IMR-90 (cell line): ENCODE results near the gene CSNK2A2. TPM values are rescaled to one million over a fixed set of nuclear protein-coding genes. Genes with fewer than 3 reads are reported as not detected.

ENCODE experiments used
- ATAC-seq: fragments of 200-7000 bp; cut with Tn5 transposase; 2 replicates; pipeline ENCODE4 v1.9.1; 2020; ENCODE audit warnings: low read depth, mild to moderate bottlenecking, moderate library complexity
- BruUV-seq: library from RNA; stranded (reverse); fragments of 400-500 nt; replicated peaks from 2 replicates; lab custom pipeline; 2021; lab: Mats Ljungman, UMichigan
- CTCF ChIA-PET: fragments of 300-600 bp; formaldehyde crosslinking; extraction: SDS; loops from one replicate; lab custom pipeline; 2021; ENCODE audit warnings: antibody characterized with exemption; lab: Yijun Ruan, JAX
- POLR2A ChIA-PET: fragments of 300-600 bp; sonication (Branson Sonifier 250); formaldehyde crosslinking; loops from one replicate; lab custom pipeline; 2022; ENCODE audit warnings: antibody characterized with exemption; ENCODE audit not compliant: unreplicated experiment; lab: Charles Lee
- DNase-seq: peaks from one replicate; pipeline ENCODE4 v3.0.0; 2013
- H2AFZ ChIP-seq: replicated peaks from 2 replicates; pipeline ENCODE3; 2013; ENCODE audit warnings: low read length, mild to moderate bottlenecking; ENCODE audit not compliant: poor library complexity
- H2AK5ac ChIP-seq: 2 replicates; pipeline ENCODE4 v1.6.1; 2013; ENCODE audit warnings: low read depth, low read length, inconsistent platforms
- H2AK9ac ChIP-seq: replicated peaks from 2 replicates; pipeline ENCODE3; 2013; ENCODE audit warnings: mild to moderate bottlenecking, low read depth, low read length, moderate library complexity; ENCODE audit not compliant: poor library complexity
- H2BK120ac ChIP-seq: 2 replicates; pipeline ENCODE4 v1.6.1; 2013; ENCODE audit warnings: low read depth, low read length, inconsistent platforms
- H2BK15ac ChIP-seq: 3 replicates; pipeline ENCODE4 v1.6.1; 2013; ENCODE audit warnings: low read depth, low read length, inconsistent platforms
- H2BK20ac ChIP-seq: 2 replicates; pipeline ENCODE4 v1.6.1; 2013; ENCODE audit warnings: low read depth, mild to moderate bottlenecking, inconsistent platforms, low read length, moderate library complexity
- H2BK5ac ChIP-seq: 2 replicates; pipeline ENCODE4 v1.6.1; 2013; ENCODE audit warnings: mild to moderate bottlenecking, low read depth, low read length, inconsistent platforms; ENCODE audit not compliant: poor library complexity, severe bottlenecking
- H3K14ac ChIP-seq: replicated peaks from 2 replicates; pipeline ENCODE4 v1.6.1; 2013; ENCODE audit warnings: low read depth, low read length, inconsistent platforms
- H3K18ac ChIP-seq: 2 replicates; pipeline ENCODE4 v1.6.1; 2013; ENCODE audit warnings: low read depth, low read length, control low read depth
- H3K23ac ChIP-seq: 2 replicates; pipeline ENCODE4 v1.6.1; 2013; ENCODE audit warnings: low read depth, low read length, inconsistent platforms
- H3K27ac ChIP-seq: 2 replicates; pipeline ENCODE4 v1.5.1; 2013; ENCODE audit warnings: mild to moderate bottlenecking, control low read depth, low read length; ENCODE audit not compliant: insufficient read depth
- H3K27me3 ChIP-seq: 2 replicates; pipeline ENCODE4 v1.6.1; 2013; ENCODE audit warnings: low read length; ENCODE audit not compliant: control insufficient read depth, insufficient read depth
- H3K36me3 ChIP-seq: 2 replicates; pipeline ENCODE4 v1.6.1; 2013; ENCODE audit warnings: low read length, mixed read lengths; ENCODE audit not compliant: control insufficient read depth, insufficient read depth
- H3K4ac ChIP-seq: 2 replicates; pipeline ENCODE4 v1.6.1; 2013; ENCODE audit warnings: low read depth, low read length, inconsistent platforms
- H3K4me1 ChIP-seq: 2 replicates; pipeline ENCODE4 v1.6.1; 2013; ENCODE audit warnings: low read length, mixed read lengths; ENCODE audit not compliant: control insufficient read depth, insufficient read depth
- H3K4me2 ChIP-seq: 2 replicates; pipeline ENCODE4 v1.6.1; 2013; ENCODE audit warnings: low read depth, mild to moderate bottlenecking, control low read depth, low read length, moderate library complexity
- H3K4me3 ChIP-seq: 2 replicates; pipeline ENCODE4 v1.5.1; 2013; ENCODE audit warnings: low read depth, mild to moderate bottlenecking, control low read depth, low read length, moderate library complexity; ENCODE audit not compliant: insufficient read depth
- H3K56ac ChIP-seq: 2 replicates; pipeline ENCODE4 v1.6.1; 2013; ENCODE audit warnings: low read length, inconsistent platforms; ENCODE audit not compliant: insufficient read depth; ENCODE audit errors: extremely low read depth
- H3K79me1 ChIP-seq, 2 experiments: 2 replicates each; pipeline ENCODE4 v1.6.1; 2013; ENCODE audit warnings: low read length in 2 of 2, inconsistent platforms in 1 of 2, low read depth in 1 of 2
- H3K9ac ChIP-seq: 2 replicates; pipeline ENCODE4 v1.6.1; 2013; ENCODE audit warnings: low read depth, low read length, control low read depth
- H3K9me1 ChIP-seq: 2 replicates; pipeline ENCODE4 v1.6.1; 2013; ENCODE audit warnings: low read length, inconsistent platforms; ENCODE audit not compliant: insufficient read depth
- H3K9me3 ChIP-seq: 2 replicates; pipeline ENCODE4 v1.6.1; 2013; ENCODE audit warnings: low read length; ENCODE audit not compliant: control insufficient read depth, insufficient read depth
- H4K20me1 ChIP-seq: 2 replicates; pipeline ENCODE4 v1.6.1; 2013; ENCODE audit warnings: low read length, inconsistent platforms; ENCODE audit not compliant: insufficient read depth
- H4K5ac ChIP-seq: 2 replicates; pipeline ENCODE4 v1.6.1; 2013; ENCODE audit warnings: mild to moderate bottlenecking, low read depth, low read length, control low read depth
- H4K8ac ChIP-seq, 2 experiments: 2 replicates each; pipeline ENCODE4 v1.6.1; 2013; ENCODE audit warnings: low read depth in 2 of 2, low read length in 2 of 2, control low read depth in 1 of 2, inconsistent platforms in 1 of 2
- H4K91ac ChIP-seq: 2 replicates; pipeline ENCODE4 v1.6.1; 2013; ENCODE audit warnings: low read depth, low read length, inconsistent platforms; ENCODE audit not compliant: insufficient read depth
- CHD1 ChIP-seq: IDR thresholded peaks from 2 replicates; pipeline ENCODE4 v1.6.1; 2012; ENCODE audit warnings: low read depth, low read length, improper control_type of control experiment
- MXI1 ChIP-seq: IDR thresholded peaks from 2 replicates; pipeline ENCODE4 v1.6.1; 2012; ENCODE audit warnings: low read depth, mild to moderate bottlenecking, low read length, moderate library complexity, borderline replicate concordance
- RAD21 ChIP-seq: IDR thresholded peaks from 2 replicates; pipeline ENCODE4 v1.6.1; 2012; ENCODE audit warnings: low read length, improper control_type of control experiment
- WGBS, 2 experiments: methylation state at CpG; one replicate each; pipeline versions ENCODE4 v1.1.5 to v1.1.7; 2013; ENCODE audit warnings: missing lambda C conversion rate in 2 of 2; ENCODE audit not compliant: insufficient read length in 1 of 2; ENCODE audit errors: extremely low coverage in 2 of 2; 5-methylcytosine and 5-hydroxymethylcytosine counted together
- dilution Hi-C: fragments of 300-500 bp; cut with HindIII; formaldehyde crosslinking; loops from one replicate; pipeline ENCODE4 v1.14.3; 2018; ENCODE audit warnings: low sequenced_read_pairs; ENCODE audit not compliant: unreplicated experiment
- in situ Hi-C: fragments of 300-500 bp; cut with MboI; formaldehyde crosslinking; loops from 3 replicates; pipeline ENCODE4 v1.14.3; 2019; ENCODE audit warnings: low sequenced_read_pairs, inconsistent platforms, mixed read lengths
- intact Hi-C: fragments of 100-400 bp; cut with micrococcal nuclease; formaldehyde crosslinking; loops from 2 replicates; pipeline ENCODE4 v1.10.0; 2022
- polyA plus RNA-seq, 3 experiments: library from polyadenylated mRNA; depleted of rRNA; stranded (reverse); fragments of >200 nt; gene quantifications; 2 replicates each; pipeline ENCODE4 v1.2.3, GENCODE V29; 2012; ENCODE audit warnings: low replicate concordance in 1 of 3
- total RNA-seq: library from RNA; depleted of rRNA; stranded (reverse); fragments of >200 nt; gene quantifications from 2 replicates; pipeline ENCODE4 v1.2.3, GENCODE V29; 2012

CSNK2A2 gene
- total and polyA plus RNA-seq, 2 of the 4 experiments (the other 2 are of a cell fraction) = 15.6 to 27.5 TPM

GRCh38 chr16:58154345-58154744, 43.6 kb downstream of the CSNK2A2 start:
- Histone ChIP-seq H2BK120ac (no peak overlapping the region), H3K27me3 (peaks cover 2% of the 10 kb centered on the region), H2BK15ac (no peak overlapping the region), H3K14ac (no peak overlapping the region), H3K4me3 (no peak overlapping the region), H3K4ac (no peak overlapping the region), H4K5ac (no peak overlapping the region), H4K91ac (no peak overlapping the region), H2BK20ac (no peak overlapping the region), H3K9ac (no peak overlapping the region), H3K27ac (no peak overlapping the region), H3K4me1 (no peaks in the 10 kb centered on the region), H3K23ac (no peak overlapping the region), H3K9me1 (no peaks in the 10 kb centered on the region; the same call in 1 of the 2 replicates), H4K8ac (no peak overlapping the region), H2BK5ac (no peak overlapping the region), H3K4me2 (no peak overlapping the region), H3K9me3 (no peaks in the 10 kb centered on the region), H2AK5ac (no peak overlapping the region), H3K79me1 (no peaks in the 10 kb centered on the region), H2AFZ (no peak overlapping the region), H3K18ac (no peak overlapping the region), H3K36me3 (peaks cover 6% of the 10 kb centered on the region; the same call in 1 of the 2 replicates), H2AK9ac (no peak overlapping the region), H4K20me1 (no peaks in the 10 kb centered on the region), H3K56ac (no peak overlapping the region)
- ATAC-seq (no peak), DNase-seq (no peak)
- intact Hi-C loops = no loop called here
- no TSS peak for BruUV-seq
- TF ChIP-seq RAD21 (no peak), MXI1 (no peak), CHD1 (no peak)
- CTCF ChIA-PET = no interaction called here
- in situ Hi-C loops = no loop called here
- dilution Hi-C loops = no loop called here
- POLR2A ChIA-PET = no interaction called here
- WGBS, 2 experiments = no CpG with 5 or more reads among the region's 2 CpGs
